PFSK-1 (cell line): ENCODE measurements around the gene SLC22A23.

Experiments
- POLR2AphosphoS5 ChIP-seq: IDR thresholded peaks from 2 replicates; pipeline ENCODE4 v1.6.1; 2012; ENCODE audit warnings: low read depth, mild to moderate bottlenecking, control low read depth, low read length, moderate library complexity
- REST ChIP-seq, 2 experiments: IDR thresholded peaks; 2 replicates each; pipeline versions ENCODE4 v1.6.1 to v1.8.0; 2011 to 2012; ENCODE audit warnings: low read depth in 2 of 2, low read length in 2 of 2, control low read depth in 1 of 2, inconsistent platforms in 1 of 2, mild to moderate bottlenecking in 1 of 2, moderate library complexity in 1 of 2; ENCODE audit not compliant: insufficient read depth in 1 of 2
- SIN3A ChIP-seq: IDR thresholded peaks from 2 replicates; pipeline ENCODE4 v1.6.1; 2012; ENCODE audit warnings: mild to moderate bottlenecking, low read length, moderate library complexity, borderline replicate concordance; ENCODE audit not compliant: insufficient read depth
- TAF1 ChIP-seq: IDR thresholded peaks from 2 replicates; pipeline ENCODE4 v1.6.1; 2012; ENCODE audit warnings: low read length, control low read depth, borderline replicate concordance; ENCODE audit not compliant: insufficient read depth

- TF ChIP-seq POLR2AphosphoS5 = no peak
- TF ChIP-seq REST (IDR thresholded peaks at IDR 0.05; ENCODE audit: insufficient read depth in 1 of 2, low read depth in 2 of 2, low read length in 2 of 2) = no peak
- TF ChIP-seq TAF1 = no peak
- no peak for TF ChIP-seq SIN3A
Observed at GRCh38 chr6:3340358-3340802, 116.5 kb downstream of the SLC22A23 start.
